Measurements from ENCODE around the gene MIS12. TPM values are rescaled to one million over a fixed set of nuclear protein-coding genes. Genes with fewer than 3 reads are reported as not detected.
A peak's percentile ranks its signal among the peaks of the same experiment; 100 is the strongest.

Gene MIS12
- polyA plus RNA-seq, 4 donors: 30.6 to 43.4 (median 36.4) TPM

GRCh38 chr17:5499476-5500231, 13.3 kb downstream of the MIS12 start:
- no peak for DNase-seq (ENCODE audit: low read depth in 4 of 4, low spot score in 3 of 4)

DNA sequence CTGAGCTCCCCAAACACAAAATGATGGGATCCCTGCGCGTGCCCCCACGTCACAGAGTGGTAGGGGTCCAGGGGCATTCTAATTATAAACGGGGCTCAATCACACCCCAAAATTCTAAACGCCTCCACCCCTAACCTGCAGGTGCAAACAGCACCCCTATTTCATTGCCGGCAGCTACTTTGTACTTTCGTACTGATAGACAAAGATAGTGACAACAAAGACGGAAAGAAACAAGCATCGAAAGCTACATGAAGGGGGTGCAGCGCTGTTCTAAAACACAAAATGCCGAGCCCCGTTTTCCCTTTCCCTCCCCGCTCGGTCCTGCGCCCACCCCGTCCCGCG, 13.9 kb downstream of the MIS12 start:
- DNase-seq (ENCODE audit: low read depth in 4 of 4, low spot score in 3 of 4): no peak

DNA sequence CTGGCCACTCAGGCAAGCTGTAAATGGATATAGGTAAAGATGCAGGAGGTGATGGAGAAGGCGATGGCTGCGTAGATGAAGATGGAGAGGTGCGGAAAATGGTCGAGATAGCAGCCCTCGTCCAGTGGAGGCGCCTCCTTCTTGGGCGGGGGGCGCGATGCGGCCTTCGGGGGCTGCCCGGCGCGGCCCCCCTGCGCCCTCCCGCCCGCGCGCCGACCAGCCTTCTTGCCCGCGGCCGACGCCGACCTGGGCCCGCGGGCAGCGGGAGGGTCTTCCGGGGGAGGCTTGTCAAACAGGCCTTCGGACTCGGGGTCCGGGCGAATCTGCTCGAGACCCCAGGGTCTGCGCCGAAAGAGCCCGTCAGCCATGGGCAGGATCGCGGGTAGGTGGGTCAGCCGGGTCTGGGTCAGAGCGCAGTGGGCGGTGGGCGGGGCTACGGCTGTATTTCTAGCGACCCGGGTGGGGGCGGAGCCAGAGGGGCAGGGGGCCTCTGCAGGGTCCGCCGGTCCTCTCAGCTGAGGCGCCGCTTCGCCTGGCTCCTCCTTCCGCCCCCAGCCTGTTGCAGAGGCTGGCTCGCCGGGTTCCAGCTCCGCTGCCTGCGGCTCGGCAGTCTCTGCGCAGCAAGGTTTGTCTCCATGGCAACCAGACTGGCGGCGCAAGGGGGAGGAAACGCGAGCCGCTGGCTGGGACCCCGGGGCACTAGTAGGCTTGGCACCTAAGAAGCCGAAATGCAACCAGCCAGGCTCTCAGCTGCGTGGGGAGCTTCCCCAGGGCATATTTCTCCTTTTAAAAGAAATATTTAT, 14.4 kb downstream of the MIS12 start:
- peak; percentile 84 to 88 (median 88) for DNase-seq (ENCODE audit: low read depth in 4 of 4, low spot score in 3 of 4)

DNA sequence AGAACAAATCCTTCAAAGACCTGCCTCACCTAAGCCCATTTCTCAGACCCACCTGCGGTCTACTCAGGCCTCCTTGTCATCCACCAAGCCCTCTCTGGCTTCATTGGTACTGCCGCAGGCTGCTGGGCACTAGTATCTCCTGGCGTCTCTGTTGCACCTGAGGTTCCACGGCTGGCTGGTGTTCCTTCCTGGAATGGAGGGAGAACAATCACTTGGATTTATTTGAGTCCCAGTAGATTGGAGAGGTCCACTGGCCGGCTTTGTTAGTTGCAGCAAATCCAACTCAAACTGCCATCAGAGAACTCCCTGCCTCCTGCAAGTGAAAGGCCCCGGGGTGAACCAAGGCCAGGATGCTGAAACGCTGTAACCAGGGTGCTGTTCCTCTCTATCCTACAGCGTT, 15.3 kb downstream of the MIS12 start:
- DNase-seq (ENCODE audit: low read depth in 4 of 4, low spot score in 3 of 4): no peak

- no peak for DNase-seq (ENCODE audit: low read depth in 4 of 4, low spot score in 3 of 4)
These were observed 16.2 kb downstream of the MIS12 start for GRCh38 chr17:5502552-5502951.

DNA sequence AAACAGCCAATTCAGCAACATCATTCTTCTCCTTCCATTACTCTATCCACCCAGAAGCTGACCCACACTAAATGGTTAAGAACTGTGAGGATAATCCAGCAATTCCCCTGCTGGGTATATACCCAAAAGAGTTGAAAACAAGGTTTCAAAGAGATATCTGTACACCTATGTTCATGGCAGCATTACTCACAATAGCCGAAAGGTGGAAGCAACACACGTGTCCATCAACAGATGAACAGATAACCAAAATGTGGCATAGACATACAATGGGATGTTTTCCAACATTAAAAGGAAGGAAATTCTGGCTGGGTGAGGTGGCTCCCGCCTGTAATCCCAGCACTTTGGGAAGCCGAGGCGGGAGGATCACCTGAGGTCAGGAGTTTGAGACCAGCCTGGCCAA, 19.9 kb downstream of the MIS12 start:
- DNase-seq (ENCODE audit: low read depth in 4 of 4, low spot score in 3 of 4): no peak

GRCh38 chr17:5508810-5509209, 22.4 kb downstream of the MIS12 start:
- DNase-seq (ENCODE audit: low read depth in 4 of 4, low spot score in 3 of 4): no peak

DNA sequence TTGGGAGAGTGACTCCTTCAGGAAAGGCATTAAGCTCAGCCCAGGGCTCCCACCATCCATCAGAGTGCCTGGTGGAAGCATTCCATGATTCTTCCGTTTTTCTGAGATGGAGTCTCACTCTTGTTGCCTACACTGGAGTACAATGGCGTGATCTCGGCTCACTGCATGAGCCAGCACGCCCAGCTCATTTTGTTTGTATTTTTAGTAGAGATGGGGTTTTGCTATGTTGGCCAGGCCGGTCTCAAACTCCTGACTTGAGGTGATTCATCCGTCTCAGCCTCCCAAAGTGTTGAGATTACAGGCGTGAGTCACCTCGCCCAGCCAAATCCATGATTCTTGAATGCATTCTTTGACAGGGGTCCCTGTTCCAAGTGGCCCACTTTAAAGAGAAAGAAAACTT, 23.1 kb downstream of the MIS12 start:
- no peak for DNase-seq (ENCODE audit: low read depth in 4 of 4, low spot score in 3 of 4)

GRCh38 chr17:5510771-5511170, 24.4 kb downstream of the MIS12 start:
- DNase-seq (ENCODE audit: low read depth in 4 of 4, low spot score in 3 of 4): no peak

GRCh38 chr17:5511401-5512225, 25.2 kb downstream of the MIS12 start:
- DNase-seq (ENCODE audit: low read depth in 4 of 4, low spot score in 3 of 4): no peak

- DNase-seq (ENCODE audit: low read depth in 4 of 4, low spot score in 3 of 4): no peak
These were observed 27.3 kb downstream of the MIS12 start for GRCh38 chr17:5513628-5514027.

DNA sequence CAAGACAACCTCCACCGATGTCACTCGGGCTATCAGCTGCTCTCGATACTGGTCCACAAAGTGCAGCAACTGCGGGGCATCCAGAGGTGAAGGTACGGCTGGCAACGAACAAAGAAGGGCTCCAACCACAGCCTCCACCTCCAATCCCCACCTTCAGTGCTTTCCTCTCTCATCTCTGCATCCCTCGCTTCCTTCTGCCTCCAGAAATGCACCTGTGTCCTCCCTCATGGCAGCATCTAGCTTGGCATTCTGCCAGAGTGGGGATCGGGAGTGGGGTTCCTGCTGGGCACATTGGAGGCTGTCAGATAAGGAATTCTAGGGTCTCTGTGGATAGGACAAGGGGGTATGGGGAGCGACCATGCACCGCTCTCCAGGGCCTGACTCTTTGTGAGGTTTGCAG, 28.6 kb downstream of the MIS12 start:
- no peak for DNase-seq (ENCODE audit: low read depth in 4 of 4, low spot score in 3 of 4)

DNA sequence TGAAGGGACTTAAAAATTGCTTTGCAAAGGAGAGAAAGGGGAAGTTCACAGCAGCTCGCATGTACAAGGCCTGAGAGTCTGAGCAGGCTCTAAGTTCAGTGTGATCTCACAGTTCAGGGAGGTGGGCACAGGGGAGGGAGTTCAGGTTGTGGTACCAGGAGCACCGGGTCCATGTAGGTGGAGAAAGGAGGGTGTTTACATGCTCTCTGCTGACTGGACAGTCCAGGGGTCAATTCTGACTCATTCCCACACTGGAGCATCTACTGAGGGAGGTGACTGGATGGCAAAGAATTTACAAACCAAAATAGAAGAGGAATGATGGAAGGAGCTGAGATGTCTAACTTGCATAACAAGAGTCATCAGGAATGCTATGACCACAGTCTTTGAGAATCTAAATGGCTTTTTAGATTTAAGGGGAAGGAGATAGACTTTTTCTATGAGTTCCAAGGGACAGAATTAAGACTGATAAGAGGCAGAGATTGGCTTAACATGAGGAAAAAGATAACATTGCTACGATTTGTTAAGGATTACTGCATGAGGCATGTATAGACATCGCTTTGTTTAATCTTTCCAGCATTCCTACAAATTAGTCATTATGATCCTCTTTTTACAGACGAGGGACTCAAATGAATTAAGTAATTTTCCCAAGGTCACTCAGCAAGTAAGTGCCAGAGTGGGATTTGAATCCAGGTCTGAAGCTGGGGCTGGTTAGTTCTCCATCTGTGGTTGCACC, 29.9 kb downstream of the MIS12 start:
- DNase-seq (ENCODE audit: low read depth in 4 of 4, low spot score in 3 of 4): no peak

- DNase-seq (ENCODE audit: low read depth in 4 of 4, low spot score in 3 of 4): no peak
These were observed 36.1 kb downstream of the MIS12 start for GRCh38 chr17:5522476-5522875.

DNA sequence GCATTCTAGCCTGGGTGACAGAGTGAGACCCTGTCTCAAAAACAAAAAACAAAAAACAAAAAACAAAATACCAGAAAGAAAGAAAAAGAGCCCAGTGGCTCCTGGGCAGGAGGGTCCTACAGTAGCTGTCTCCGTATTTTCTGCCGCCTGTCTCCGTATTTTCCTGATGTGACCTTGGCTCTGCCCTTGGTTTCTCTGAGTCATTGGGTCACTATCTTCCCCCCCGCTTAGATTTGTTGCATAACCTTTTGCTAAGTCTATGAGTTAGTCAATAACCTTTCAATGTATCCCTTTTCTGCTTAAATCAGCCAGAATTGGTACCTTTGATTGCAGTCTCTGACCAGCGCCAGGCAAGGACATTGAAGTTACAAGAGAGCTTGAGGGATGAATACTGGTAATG, 36.9 kb downstream of the MIS12 start:
- no peak for DNase-seq (ENCODE audit: low read depth in 4 of 4, low spot score in 3 of 4)

DNA sequence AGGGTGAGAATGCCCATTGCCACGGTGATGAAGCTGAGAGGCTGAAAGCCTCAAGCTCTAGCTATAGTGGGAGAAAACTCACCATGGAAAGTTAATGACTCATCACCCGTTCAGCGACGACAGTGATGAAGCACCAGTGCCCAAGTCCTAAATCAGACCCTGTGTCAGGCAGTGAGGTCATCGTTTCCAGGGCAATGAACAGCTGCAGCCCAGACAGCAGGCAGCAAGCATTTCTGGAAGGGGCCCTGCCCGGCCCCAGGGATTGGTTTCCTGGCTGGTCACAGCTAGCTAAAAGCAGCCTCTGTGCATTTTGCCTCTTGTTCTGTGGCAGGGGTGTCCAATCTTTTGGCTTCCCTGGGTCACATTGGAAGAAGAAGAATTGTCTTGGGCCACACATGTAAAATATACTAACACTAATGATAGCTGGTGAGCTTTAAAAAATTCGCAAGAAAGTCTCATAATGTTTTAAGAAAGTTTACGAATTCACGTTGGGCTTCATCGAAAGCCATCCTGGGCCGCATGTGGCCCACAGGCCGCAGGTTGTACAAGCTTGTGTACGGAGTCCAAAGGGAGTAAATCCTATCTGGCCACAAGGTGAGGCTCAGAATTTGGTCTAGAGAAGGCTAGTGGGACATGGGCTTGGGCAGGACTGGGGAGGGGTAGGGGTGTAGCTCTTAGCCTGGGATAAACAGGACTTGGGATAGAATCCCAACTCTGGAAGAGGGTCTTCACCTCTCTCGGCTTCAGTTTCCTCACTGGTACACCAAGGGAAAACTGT, 40.6 kb downstream of the MIS12 start:
- peak; percentile 60 to 83 (median 74) for DNase-seq (ENCODE audit: low read depth in 4 of 4, low spot score in 3 of 4)

GRCh38 chr17:5527601-5528250, 41.4 kb downstream of the MIS12 start:
- no peak for DNase-seq (ENCODE audit: low read depth in 4 of 4, low spot score in 3 of 4)

GRCh38 chr17:5530265-5531084, 44.1 kb downstream of the MIS12 start:
- no peak for DNase-seq (ENCODE audit: low read depth in 4 of 4, low spot score in 3 of 4)

- no peak for DNase-seq (ENCODE audit: low read depth in 4 of 4, low spot score in 3 of 4)
These were observed 44.7 kb downstream of the MIS12 start for GRCh38 chr17:5531085-5531418.
